CD4-positive, alpha-beta T cell (primary cell): Measurements from ENCODE around the gene GAREM1. TPM values are rescaled to one million over a fixed set of nuclear protein-coding genes. Genes with fewer than 3 reads are reported as not detected.

ENCODE experiments used
- ATAC-seq: fragments of 200-7000 bp; cut with Tn5 transposase; one replicate; pipeline ENCODE4 v1.10.0; 2022; ENCODE audit warnings: mild to moderate bottlenecking; ENCODE audit not compliant: poor library complexity
- CTCF ChIA-PET: fragments of 350-600 bp; sonication (Branson Sonifier 250); formaldehyde crosslinking; loops from one replicate; lab custom pipeline; 2021; ENCODE audit warnings: antibody characterized with exemption, inconsistent platforms; lab: Charles Lee
- POLR2A ChIA-PET: fragments of 350-600 bp; sonication (Branson Sonifier 250); formaldehyde crosslinking; loops from one replicate; lab custom pipeline; 2021; ENCODE audit warnings: antibody characterized with exemption, inconsistent platforms; lab: Charles Lee
- DNase-seq, 14 experiments: peaks; one replicate each; pipeline ENCODE4 v3.0.0-alpha.2; 2013 to 2020; ENCODE audit warnings: mixed read lengths in 2 of 14
- H3K27ac ChIP-seq, 2 donors: one replicate each; pipeline versions ENCODE4 v1.5.1 to v1.7.0; 2013; ENCODE audit warnings: low read length in 2 of 2, low read depth in 1 of 2, mild to moderate bottlenecking in 1 of 2
- H3K27me3 ChIP-seq, 2 experiments: 1 replicate in 1 of 2; 2 replicates in 1 of 2; pipeline versions ENCODE4 v1.6.1 to v1.7.0; 2013; ENCODE audit warnings: low read length in 2 of 2, control low read depth in 1 of 2, mild to moderate bottlenecking in 1 of 2, moderate library complexity in 1 of 2; ENCODE audit not compliant: insufficient read depth in 2 of 2, control insufficient read depth in 1 of 2
- H3K36me3 ChIP-seq: one replicate; pipeline ENCODE4 v1.6.1; 2013; ENCODE audit warnings: low read length, control low read depth; ENCODE audit not compliant: insufficient read depth
- H3K4me1 ChIP-seq: one replicate; pipeline ENCODE4 v1.6.1; 2013; ENCODE audit warnings: low read length, control low read depth; ENCODE audit not compliant: insufficient read depth
- H3K4me3 ChIP-seq: one replicate; pipeline ENCODE4 v1.5.1; 2013; ENCODE audit warnings: mild to moderate bottlenecking, low read length, moderate library complexity
- H3K9me3 ChIP-seq, 2 experiments: 1 replicate in 1 of 2; 2 replicates in 1 of 2; pipeline versions ENCODE4 v1.6.1 to v1.7.0; 2013; ENCODE audit warnings: low read length in 2 of 2, mild to moderate bottlenecking in 2 of 2, control low read depth in 1 of 2, moderate library complexity in 1 of 2; ENCODE audit not compliant: control insufficient read depth in 1 of 2, insufficient read depth in 1 of 2
- H3K27ac Mint-ChIP-seq: one replicate; pipeline ENCODE4 v1.8.0; 2020; ENCODE audit warnings: mixed read lengths
- H3K27me3 Mint-ChIP-seq: one replicate; pipeline ENCODE4 v1.8.0; 2021; ENCODE audit warnings: mixed read lengths
- H3K36me3 Mint-ChIP-seq: one replicate; pipeline ENCODE4 v1.8.0; 2021; ENCODE audit warnings: low read depth, mixed read lengths
- H3K4me1 Mint-ChIP-seq: one replicate; pipeline ENCODE4 v1.8.0; 2021; ENCODE audit warnings: low read depth, mixed read lengths
- H3K4me3 Mint-ChIP-seq: one replicate; pipeline ENCODE4 v1.8.0; 2020; ENCODE audit warnings: mild to moderate bottlenecking, mixed read lengths
- H3K9me3 Mint-ChIP-seq: one replicate; pipeline ENCODE4 v1.8.0; 2020; ENCODE audit warnings: mixed read lengths
- intact Hi-C, 2 experiments: fragments of 100-400 bp; cut with DNase I in 1 of 2; cut with micrococcal nuclease in 1 of 2; formaldehyde crosslinking; loops; one replicate each; pipeline versions ENCODE4 v1.15.1 to v1.9.0; 2023 to 2025; cut with DNase I, micrococcal nuclease
- total RNA-seq, 174 experiments: library from RNA in 2 of 174; stranded (reverse) in 2 of 174; gene quantifications; one replicate each; pipeline ENCODE4 v1.2.3 and lab custom pipeline; 2021 to 2026
- TF ChIP-seq, protein P1 (sequence below): fragments of 200-600 bp; IDR thresholded peaks from one replicate; pipeline ENCODE4 v1.8.0; 2022; ENCODE audit warnings: antibody characterized with exemption, mild to moderate bottlenecking

GAREM1 gene
- total RNA-seq, 2 experiments from 2014 or later = 0.14 to 0.34 TPM

GRCh38 chr18:32425466-32425865 lies 45.2 kb downstream of the GAREM1 start:
- no peak overlapping the region for H3K4me3 Mint-ChIP-seq
- ATAC-seq (no peak), DNase-seq (no peak)
- H3K9me3 Mint-ChIP-seq = peaks cover 2% of the 10 kb centered on the region
- ChIA-PET POLR2A (no interaction called here), CTCF (no interaction called here)
- H3K36me3 Mint-ChIP-seq = no peaks in the 10 kb centered on the region
- intact Hi-C loops = no loop called here
- Histone ChIP-seq H3K9me3 (no peaks in the 10 kb centered on the region), H3K4me3 (no peak overlapping the region), H3K27ac (no peak overlapping the region), H3K36me3 (no peaks in the 10 kb centered on the region), H3K27me3 (no peaks in the 10 kb centered on the region), H3K4me1 (no peaks in the 10 kb centered on the region)
- TF ChIP-seq, protein P1, sequence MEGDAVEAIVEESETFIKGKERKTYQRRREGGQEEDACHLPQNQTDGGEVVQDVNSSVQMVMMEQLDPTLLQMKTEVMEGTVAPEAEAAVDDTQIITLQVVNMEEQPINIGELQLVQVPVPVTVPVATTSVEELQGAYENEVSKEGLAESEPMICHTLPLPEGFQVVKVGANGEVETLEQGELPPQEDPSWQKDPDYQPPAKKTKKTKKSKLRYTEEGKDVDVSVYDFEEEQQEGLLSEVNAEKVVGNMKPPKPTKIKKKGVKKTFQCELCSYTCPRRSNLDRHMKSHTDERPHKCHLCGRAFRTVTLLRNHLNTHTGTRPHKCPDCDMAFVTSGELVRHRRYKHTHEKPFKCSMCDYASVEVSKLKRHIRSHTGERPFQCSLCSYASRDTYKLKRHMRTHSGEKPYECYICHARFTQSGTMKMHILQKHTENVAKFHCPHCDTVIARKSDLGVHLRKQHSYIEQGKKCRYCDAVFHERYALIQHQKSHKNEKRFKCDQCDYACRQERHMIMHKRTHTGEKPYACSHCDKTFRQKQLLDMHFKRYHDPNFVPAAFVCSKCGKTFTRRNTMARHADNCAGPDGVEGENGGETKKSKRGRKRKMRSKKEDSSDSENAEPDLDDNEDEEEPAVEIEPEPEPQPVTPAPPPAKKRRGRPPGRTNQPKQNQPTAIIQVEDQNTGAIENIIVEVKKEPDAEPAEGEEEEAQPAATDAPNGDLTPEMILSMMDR = no peak
- H3K4me1 Mint-ChIP-seq = no peaks in the 10 kb centered on the region
- peaks cover 32% of the 10 kb centered on the region for H3K27me3 Mint-ChIP-seq
- H3K27ac Mint-ChIP-seq = no peak overlapping the region

- DNase-seq (no peak), ATAC-seq (no peak)
- Mint-ChIP-seq H3K27ac (no peak overlapping the region), H3K4me1 (no peaks in the 10 kb centered on the region), H3K27me3 (peaks cover 26% of the 10 kb centered on the region), H3K4me3 (no peak overlapping the region), H3K36me3 (no peaks in the 10 kb centered on the region), H3K9me3 (no peaks in the 10 kb centered on the region)
- no peaks in the 10 kb centered on the region for H3K36me3 ChIP-seq
- no peak overlapping the region for H3K27ac ChIP-seq
- H3K27me3 ChIP-seq = no peaks in the 10 kb centered on the region
- no peaks in the 10 kb centered on the region for H3K9me3 ChIP-seq
- no peaks in the 10 kb centered on the region for H3K4me1 ChIP-seq
- CTCF ChIA-PET = no interaction called here
- POLR2A ChIA-PET = no interaction called here
- intact Hi-C loops = no loop called here
- no peak overlapping the region for H3K4me3 ChIP-seq
- TF ChIP-seq, protein P1 = no peak
These were observed 46.0 kb downstream of the GAREM1 start for GRCh38 chr18:32424696-32425095.

DNA sequence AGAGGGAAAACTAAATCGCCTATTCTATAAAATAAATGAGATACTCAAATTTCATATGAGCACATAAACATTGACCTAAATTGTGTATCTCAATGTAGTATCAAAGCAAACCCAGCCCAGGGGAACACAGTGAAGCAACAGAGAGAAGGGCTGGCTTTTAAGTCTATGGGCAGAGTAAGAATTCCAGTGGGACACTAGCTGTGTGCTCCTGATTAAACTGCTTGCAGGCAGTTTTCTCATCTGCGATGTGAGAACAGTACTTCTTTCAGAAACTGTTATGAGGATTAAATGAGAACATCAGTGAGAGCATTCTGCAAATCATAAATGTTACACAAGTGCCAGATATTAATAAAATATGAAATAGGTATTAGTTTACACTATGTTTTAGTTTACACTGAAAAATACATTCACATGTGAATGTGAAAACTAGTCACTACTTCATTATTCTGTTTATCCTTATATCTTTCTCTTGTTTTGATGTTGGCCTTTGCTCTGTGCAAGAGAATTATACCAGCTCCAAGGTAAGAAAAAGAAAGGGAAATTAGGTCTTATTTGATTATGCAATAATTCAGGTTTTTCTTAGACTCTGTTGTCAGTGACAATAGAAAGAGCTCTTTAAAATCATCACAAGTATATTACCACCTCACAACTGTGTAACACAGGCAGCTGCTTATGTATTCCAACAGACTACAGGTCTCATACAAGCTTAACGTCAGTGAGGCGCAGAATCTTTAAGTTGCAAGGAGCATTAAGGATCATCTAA lies 47.5 kb downstream of the GAREM1 start:
- Histone ChIP-seq H3K27me3 (no peaks in the 10 kb centered on the region), H3K4me1 (no peaks in the 10 kb centered on the region), H3K9me3 (no peaks in the 10 kb centered on the region), H3K27ac (no peak overlapping the region), H3K36me3 (no peaks in the 10 kb centered on the region), H3K4me3 (no peak overlapping the region)
- TF ChIP-seq, protein P1 = no peak
- Mint-ChIP-seq H3K27ac (no peak overlapping the region), H3K4me3 (no peak overlapping the region), H3K4me1 (no peaks in the 10 kb centered on the region), H3K27me3 (peaks cover 11% of the 10 kb centered on the region), H3K36me3 (no peaks in the 10 kb centered on the region), H3K9me3 (no peaks in the 10 kb centered on the region)
- ChIA-PET CTCF (no interaction called here), POLR2A (no interaction called here)
- DNase-seq (no peak), ATAC-seq (no peak)
- intact Hi-C loops = no loop called here
